Stimulated activated CD4-positive, alpha-beta T cell treated with anti-CD3 and anti-CD28 coated beads, Interleukin-4, amount 100 ng/mL, for 24 hours (primary cell): ENCODE results near the gene HOATZ.

Source experiments
- DNase-seq: peaks from one replicate; pipeline ENCODE4 v3.0.0-alpha.2; 2020

Gene HOATZ

DNA sequence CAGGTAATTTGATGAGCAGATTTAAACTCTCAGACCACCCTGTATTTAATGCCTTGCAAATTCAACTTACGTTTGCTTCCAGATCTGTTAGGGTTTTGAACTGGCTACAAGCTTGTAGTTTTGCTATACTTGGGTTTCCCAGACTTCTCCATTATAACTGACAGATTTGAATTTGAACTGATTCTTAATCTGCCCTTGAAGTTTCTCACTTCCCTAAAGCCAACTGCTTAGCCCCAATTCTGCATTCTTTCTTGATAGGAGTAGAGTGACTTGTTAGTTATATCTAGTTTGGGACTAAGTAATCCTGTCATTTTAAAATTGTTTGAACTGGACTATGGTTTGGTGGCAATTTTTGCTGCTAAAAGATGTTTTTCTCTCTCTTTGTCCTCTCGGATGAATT is 35.7 kb downstream of the HOATZ start:
- no peak for DNase-seq

DNA sequence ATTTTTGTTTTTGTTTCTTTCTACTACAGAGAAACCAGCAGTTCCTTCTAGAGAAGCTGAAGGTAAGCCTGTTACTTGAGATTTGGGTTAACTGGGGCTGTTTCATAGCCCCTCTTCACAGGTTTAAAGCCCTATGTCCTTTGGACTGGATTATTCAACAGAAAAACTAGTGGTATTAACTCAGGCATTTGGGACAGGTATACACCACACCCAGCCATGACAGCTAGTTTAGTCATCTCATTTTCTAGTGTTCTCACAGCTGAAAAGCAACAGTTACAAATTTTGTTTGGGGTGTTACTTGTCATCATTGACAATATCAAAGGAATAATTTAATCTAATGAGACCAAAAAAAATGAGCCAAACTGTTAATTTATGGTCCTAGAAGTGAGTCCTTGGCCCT is 40.0 kb downstream of the HOATZ start:
- no peak for DNase-seq

- DNase-seq = no peak
These were observed 40.7 kb downstream of the HOATZ start for GRCh38 chr11:111555255-111555654.

DNA sequence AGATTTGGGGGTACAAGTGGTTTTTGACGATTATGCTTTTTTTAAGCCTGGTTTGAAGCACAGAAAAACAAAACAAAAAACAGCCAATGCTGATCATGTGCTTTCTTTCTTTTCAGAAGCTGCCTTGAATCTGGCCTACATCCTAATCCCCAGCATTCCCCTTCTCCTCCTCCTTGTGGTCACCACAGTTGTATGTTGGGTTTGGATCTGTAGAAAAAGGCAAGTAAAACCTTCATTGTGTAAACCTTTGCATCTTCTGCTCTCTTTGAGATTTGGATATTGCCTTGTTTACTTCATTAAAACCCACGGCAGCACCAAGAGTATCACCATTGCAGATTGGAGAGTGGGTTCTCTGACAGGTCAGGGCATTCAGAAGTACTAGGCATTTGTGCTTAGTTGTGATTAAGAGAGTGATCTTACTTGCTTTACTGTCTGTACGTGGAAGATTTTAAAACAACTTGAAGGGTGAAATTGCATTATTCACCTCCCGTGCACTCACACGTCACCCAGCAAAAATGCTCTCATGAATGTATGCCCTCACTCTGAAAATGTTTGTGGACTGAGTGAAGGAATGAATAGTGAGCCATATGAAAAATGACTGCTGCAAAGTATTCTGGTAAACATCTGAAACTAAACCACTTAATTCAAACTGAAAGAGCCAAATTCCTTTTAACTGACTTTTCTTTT is 43.0 kb downstream of the HOATZ start:
- DNase-seq = no peak

DNA sequence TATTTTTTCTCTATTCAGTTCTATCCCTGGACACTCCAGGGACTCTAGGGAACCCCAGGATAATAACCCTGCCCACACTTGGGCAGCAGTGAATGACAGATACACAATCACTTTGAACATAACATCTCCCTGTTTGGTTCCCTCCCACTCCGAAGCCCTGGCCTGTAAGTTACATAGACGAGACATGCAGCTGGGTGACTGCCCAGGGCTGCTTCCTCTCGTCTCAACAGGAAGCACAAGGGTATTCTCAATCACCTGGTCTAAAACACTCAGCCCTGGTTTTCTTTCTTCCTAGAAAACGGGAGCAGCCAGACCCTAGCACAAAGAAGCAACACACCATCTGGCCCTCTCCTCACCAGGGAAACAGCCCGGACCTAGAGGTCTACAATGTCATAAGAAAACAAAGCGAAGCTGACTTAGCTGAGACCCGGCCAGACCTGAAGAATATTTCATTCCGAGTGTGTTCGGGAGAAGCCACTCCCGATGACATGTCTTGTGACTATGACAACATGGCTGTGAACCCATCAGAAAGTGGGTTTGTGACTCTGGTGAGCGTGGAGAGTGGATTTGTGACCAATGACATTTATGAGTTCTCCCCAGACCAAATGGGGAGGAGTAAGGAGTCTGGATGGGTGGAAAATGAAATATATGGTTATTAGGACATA is 45.4 kb downstream of the HOATZ start:
- DNase-seq = no peak

GRCh38 chr11:111560800-111561199 is 46.2 kb downstream of the HOATZ start:
- DNase-seq = no peak

DNA sequence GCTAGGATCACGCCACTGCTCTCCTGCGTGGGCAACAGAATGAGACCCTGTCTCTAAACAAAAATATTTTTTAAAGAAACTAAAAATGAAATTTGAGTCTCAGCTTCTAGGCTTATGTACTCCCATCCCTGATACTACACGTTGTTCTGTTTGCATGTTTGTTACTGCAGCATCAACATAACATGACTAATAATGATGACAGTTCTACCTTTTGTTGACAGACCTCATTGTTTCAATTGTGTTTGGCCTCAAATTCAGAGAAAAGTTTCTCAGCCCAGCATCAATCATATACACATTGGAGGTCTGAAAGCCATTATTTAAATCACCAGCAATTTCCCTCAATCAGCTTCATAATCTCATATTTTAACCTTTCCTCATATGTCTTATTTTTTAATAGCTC is 46.7 kb downstream of the HOATZ start:
- DNase-seq = no peak

DNA sequence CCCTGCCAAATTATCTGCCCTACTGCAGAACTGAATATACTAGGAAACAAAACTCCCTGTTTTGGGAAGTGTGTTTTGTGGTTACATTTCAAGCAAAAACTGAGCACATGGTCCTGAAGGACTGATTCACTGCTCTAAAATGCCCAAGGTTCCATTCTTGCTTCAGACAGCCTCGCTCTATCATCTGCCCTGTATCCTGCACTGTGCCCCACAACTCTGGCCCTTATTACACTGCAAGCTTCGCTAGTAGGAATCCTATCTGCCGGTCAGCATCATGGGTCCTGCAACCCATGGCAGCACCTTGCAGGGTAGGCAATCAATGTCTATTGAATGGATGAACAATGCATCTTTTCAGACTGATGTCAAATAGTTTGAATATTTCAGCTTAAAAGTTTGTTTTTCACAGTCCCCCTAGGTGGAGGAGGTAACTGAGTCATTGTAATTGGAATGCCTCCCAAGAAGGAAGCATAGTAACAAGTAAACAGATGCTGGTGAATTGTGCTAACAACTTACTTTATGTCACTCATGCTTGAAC is 47.3 kb downstream of the HOATZ start:
- no peak for DNase-seq

- no peak for DNase-seq
These were observed 48.3 kb downstream of the HOATZ start for GRCh38 chr11:111562692-111563389.

- DNase-seq = peak; percentile 73
These were observed 50.6 kb downstream of the HOATZ start for GRCh38 chr11:111565114-111565720.

- DNase-seq = no peak
These were observed 51.7 kb downstream of the HOATZ start for GRCh38 chr11:111566324-111566723.

GRCh38 chr11:111569476-111569875 is 54.9 kb downstream of the HOATZ start:
- DNase-seq = no peak

DNA sequence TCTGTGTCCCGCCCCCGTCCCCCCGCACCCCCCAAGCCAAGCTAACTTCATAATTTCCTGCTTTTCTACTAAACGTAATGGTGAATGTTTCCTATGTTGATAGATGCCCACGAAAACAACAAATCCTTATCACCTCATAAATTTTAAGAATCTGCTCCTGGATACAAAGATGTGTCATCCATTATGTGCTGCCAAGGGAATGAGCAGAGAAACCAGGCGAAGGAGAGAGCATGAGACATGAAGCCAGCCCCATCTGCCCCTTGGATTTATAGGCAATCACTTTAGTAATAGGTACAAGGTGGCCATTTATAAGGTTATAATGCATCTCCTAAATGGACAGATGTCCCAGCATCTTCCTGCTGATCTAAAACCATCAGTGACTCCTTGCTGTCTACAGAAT is 56.2 kb downstream of the HOATZ start:
- no peak for DNase-seq

DNA sequence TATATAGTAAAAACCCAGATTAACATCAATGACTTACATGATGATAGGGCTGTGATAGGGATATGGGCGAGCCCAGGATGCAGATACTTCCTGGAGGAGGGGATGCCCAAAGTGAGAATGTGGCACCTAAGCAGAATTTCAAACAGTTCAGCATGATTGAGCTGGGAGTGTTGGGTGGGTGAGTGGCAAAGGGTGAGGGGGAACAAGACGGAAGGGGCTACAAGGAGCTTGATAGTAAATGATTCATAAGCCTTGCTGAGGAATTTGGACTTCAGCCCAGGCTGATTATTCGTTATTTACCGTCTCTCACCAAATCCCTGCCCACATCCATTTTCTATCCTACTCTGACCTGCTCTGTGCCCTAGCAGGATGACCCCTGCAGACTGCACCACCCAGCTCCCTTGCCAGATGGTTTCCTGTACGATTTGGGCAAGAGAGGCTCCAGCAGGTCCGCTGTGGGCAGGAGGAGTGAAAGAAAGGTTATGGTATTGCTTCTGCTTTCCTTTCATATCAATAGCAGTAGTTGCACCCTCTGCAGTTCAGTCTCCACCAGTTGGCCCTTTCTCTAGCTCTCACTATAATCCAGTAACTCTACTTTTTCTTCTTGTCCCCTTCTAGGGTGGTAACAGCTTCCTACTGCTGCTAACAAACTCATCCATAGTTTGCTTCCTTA is 57.4 kb downstream of the HOATZ start:
- no peak for DNase-seq

- no peak for DNase-seq
These were observed 58.0 kb downstream of the HOATZ start for GRCh38 chr11:111572581-111572980.

DNA sequence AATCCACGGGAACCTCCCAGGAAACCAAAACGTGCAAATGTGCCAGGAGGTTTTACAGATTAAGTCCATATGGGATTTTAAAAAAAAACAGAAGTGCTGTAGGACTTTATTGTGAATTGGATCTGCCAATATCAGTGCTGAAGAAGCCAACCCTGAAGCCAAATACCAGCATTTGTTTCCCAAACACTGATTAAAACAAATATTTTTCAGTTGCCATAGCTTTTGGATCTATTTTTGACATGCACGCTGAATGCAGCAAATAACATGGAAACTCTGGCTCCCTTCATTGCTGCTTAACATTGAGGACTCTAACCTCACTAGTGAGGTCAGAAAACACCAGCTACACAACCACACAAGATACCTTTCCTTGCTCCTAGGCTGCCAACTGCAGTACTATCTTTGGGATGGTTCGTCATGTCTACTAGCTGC is 59.3 kb downstream of the HOATZ start:
- DNase-seq = no peak

DNA sequence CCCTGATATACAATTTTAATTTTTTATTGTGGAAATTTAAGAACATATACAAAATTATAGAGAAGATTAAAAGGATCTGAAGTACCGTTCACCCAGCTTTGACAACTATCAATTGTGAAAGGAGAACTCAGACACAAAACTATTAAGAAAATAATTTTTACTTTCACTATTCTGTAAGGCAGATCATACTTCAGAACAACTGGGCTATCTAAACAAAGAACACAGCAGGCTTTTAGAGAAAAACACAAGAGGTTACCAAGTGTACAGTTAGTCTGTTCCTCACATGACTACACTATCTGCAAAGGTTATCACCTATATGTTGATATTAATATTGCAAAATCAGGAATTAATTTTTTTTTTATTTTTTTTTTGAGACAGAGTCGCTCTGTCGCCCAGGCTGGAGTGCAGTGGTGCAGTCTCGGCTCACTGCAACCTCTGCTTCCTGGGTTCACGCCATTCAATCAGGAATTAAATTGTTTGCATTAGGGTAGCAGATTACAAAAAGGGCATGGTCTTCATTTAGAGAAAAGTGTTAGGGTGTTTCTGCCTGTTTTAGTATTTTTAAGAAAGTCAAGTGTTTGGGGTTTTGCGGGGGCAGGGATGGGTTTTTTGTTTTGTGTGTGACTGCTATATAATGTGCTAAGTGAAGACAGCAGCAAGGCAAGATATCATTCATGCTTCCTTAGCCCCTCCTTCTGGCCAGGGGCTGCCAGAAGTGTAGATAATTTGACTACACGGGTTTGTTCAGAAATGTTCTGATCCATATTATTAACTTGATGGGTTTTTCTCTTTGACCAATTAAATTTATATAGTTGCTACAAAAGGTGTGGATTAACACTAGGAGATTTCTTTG is 60.0 kb downstream of the HOATZ start:
- no peak for DNase-seq

- DNase-seq = no peak
These were observed 61.2 kb downstream of the HOATZ start for GRCh38 chr11:111575740-111576139.

- DNase-seq = no peak
These were observed 63.2 kb downstream of the HOATZ start for GRCh38 chr11:111577821-111578220.

DNA sequence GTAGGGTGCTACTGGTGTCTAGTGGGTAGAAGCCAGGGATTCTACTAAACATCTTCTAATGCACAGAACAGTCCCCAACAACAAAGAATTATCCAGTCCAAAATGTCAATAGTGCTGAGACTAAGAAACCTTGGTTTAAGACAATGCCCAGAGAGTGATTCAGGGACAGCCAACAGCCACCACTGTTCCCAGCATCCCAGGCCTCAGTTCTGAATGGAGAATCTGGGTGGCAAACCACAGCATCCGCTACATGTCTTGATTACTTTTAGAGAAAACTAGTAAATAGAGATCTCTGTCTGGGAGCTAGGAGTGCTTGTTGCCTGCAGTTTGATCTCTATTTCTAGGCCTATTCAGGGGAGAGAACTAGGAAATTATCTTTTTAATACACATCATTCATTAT is 66.8 kb downstream of the HOATZ start:
- no peak for DNase-seq

DNA sequence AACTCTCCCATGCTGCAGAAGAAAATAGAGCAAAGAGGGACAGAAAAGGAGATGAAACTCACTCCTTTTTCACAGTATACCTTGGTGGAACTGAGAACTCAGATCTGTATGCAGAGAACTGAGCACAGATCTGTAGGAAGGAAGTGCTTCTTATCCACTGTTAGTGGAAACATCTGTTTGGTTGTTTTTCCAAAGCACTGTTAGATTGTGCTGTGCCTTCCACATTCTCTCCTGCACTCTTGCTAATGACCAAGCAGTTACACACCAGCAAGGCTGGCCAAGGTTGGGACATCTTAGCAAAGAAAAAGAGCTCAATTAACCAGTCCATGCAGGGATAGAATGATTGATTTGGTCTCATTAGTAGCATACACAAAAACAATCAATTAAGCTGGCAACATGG is 67.6 kb downstream of the HOATZ start:
- no peak for DNase-seq

DNA sequence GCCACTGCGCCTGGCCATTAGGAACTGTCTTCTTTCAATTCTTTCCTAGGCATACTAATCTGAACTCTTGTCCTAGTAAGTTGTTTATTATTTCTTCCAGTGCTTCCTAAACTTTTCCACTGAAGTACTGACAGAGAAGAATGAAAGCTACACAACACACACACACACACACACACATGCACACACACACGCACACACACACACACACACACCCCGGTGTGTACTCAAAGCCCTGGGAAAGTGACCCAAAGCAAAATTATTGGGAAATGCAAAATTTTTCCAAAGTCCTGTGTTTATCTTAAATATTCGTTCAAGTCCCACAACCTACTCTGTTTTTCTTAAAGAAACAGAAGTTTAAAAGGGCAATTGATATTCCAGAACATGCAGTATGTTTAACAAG is 68.3 kb downstream of the HOATZ start:
- no peak for DNase-seq
